Epithelial cell of esophagus (primary cell): Measurements from ENCODE around the gene MICOS13.

Experiments used
- DNase-seq: peaks from one replicate; pipeline ENCODE4 v3.0.0; 2010; ENCODE audit warnings: low read depth
- H3K4me3 ChIP-seq: 2 replicates; pipeline ENCODE4 v1.5.1; 2011; ENCODE audit warnings: mild to moderate bottlenecking, low read length, control low read depth
- TF ChIP-seq, protein P1 (sequence below): IDR thresholded peaks from 2 replicates; pipeline ENCODE4 v1.5.1; 2011; ENCODE audit warnings: low read depth, mild to moderate bottlenecking, low read length, control low read depth, inconsistent platforms; ENCODE audit not compliant: insufficient read depth; ENCODE audit errors: missing control alignments

Gene MICOS13

DNA sequence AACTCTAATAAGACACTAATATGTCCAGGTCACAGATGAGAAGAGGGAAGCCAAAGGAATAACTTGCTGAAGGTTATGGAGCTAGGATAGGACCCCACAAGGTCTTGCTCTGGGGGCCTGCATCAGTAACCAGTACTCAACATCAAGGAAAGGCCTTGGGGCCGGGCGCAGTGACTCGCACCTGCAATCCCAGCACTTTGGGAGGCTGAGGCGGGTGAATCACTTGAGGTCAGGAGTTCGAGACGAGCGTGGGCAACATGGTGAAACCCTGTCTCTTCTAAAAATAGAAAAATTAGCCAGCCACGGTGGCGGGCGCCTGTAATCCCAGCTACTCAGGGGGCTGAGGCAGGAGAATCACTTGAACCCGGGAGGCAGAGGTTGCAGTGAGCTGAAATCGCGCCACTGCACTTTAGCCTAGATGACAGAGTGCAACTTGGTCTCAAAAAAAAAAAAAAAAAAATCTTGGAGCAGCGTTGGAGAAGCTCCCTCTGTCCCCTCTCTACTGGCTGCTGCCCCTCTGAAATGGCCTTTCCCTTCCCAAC lies 37.8 kb upstream of the MICOS13 start:
- TF ChIP-seq, protein P1, sequence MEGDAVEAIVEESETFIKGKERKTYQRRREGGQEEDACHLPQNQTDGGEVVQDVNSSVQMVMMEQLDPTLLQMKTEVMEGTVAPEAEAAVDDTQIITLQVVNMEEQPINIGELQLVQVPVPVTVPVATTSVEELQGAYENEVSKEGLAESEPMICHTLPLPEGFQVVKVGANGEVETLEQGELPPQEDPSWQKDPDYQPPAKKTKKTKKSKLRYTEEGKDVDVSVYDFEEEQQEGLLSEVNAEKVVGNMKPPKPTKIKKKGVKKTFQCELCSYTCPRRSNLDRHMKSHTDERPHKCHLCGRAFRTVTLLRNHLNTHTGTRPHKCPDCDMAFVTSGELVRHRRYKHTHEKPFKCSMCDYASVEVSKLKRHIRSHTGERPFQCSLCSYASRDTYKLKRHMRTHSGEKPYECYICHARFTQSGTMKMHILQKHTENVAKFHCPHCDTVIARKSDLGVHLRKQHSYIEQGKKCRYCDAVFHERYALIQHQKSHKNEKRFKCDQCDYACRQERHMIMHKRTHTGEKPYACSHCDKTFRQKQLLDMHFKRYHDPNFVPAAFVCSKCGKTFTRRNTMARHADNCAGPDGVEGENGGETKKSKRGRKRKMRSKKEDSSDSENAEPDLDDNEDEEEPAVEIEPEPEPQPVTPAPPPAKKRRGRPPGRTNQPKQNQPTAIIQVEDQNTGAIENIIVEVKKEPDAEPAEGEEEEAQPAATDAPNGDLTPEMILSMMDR: no peak

DNA sequence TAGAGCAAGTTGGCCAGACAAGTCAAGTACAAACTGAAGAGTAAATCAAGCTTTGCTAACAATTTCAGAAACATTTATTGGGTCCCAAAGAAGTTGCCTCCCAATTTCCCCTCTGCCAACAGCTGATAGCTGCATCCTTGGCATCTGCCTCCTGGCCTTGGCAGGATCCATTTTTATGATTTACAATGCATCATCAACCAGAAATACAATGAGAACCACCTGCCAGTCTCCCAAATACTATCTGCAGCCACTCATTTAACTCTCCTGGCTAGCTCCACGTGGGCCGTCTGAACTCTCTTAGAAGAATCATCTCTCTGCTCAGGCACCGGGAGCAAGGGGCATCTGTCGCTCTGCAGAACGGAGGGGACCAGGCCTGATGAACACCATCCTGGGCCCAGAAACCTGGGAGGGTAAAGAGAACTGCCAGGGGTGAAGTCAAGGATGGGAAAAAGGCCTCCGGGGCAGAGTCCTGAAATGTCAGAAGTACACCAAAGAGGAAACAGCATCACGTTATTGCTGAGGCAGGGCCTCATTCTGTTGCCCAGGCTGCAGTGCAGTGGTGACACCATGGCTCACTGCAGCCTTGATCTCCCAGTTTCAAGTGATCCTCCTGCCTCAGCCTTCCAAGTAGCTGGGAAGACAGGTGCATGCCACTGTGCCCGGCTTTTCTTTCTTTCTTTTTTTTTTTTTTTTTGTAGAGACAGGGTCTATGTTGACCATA lies 37.1 kb upstream of the MICOS13 start:
- TF ChIP-seq, protein P1: no peak
- H3K4me3 ChIP-seq: no peak overlapping the region
- no peak for DNase-seq

More for the DNA sequence above, 37.8 kb upstream of the MICOS13 start:
- DNase-seq: peak; percentile 53
- H3K4me3 ChIP-seq: peak overlapping the region; percentile 96

DNA sequence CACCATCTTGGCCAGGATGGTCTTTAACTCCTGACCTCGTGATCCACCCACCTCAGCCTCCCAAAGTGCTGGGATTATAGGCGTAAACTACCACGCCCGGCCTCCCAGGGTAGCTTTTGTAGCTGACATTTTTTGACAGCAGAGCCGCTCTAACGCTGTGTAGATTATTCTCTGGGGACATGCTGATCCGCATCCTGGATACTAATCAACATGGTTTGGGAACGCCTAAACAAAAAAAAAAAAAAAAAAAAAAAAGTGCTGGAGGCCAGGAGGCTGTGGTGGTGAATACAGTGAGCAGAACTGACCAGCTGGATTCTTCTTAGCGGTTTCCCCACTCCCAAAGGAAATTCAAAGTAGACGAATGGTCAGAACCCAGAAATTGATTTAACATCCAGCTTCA lies 34.5 kb upstream of the MICOS13 start:
- H3K4me3 ChIP-seq: no peak overlapping the region
- TF ChIP-seq, protein P1: no peak
- no peak for DNase-seq

DNA sequence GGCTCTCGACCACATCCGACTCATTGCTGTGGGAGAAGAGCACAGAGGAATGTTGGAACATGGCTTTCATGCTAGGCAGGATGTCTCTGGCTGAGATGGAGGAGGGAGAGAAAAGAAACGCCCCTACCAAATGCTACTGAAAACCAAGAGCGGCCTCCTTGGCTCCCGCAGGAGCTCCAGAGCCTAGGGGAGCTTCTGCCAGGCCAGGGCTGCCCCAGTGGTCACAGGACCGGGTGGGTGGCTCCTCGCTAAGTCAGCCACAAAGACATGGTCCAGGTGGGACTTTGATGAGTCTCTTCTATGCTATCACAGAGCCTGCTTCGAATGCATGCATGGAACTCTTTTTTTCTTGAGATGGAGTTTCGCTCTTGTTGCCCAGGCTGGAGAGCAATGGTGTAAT lies 32.9 kb upstream of the MICOS13 start:
- no peak for DNase-seq
- TF ChIP-seq, protein P1: no peak
- no peak overlapping the region for H3K4me3 ChIP-seq

DNA sequence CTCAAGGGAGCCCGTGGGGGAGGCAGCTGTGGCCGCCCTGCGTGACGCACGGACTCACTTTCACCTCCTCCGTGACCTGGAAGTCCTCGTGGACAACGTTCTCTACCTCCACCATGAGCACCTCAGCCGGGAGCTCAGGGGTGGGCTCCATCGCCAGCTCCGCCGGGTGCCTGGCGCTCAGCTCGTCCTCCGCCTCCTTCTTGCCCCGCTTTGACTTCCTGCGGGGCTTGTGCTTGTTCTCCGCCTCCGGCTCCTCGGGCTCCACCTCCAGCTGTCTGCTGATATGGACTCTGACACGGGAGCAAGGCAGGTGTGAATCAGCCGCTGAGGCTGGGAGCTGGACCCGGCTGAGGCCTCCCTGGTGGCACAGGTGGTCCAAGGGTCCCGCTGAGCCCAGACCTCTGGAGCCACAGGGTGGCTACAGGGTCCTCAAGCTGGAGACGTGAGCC lies 31.4 kb upstream of the MICOS13 start:
- DNase-seq: no peak
- TF ChIP-seq, protein P1: no peak
- H3K4me3 ChIP-seq: no peak overlapping the region

DNA sequence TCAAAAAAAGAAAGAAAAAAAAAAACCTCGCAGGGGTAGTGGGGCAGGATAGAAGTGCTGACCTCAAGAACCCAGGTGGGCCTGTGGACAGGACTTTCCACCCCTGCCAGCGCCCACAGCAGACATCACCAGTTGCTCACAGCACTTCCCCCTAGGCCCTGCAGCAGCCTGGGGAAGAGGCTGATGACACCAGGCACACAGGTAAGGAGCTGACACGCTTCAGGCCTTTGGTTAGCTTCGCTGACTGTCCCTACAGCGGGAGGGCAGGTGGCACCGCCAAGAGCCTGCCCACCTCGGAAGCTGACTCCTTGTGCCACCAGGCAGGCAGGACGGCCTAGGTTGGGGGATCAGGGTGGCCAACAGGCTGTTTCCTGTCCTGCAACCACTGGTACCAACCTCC lies 30.7 kb upstream of the MICOS13 start:
- H3K4me3 ChIP-seq: no peak overlapping the region
- no peak for DNase-seq
- TF ChIP-seq, protein P1: no peak
